Measurements from ENCODE around the gene NXNL1. TPM values are rescaled to one million over a fixed set of nuclear protein-coding genes. Genes with fewer than 3 reads are reported as not detected.

NXNL1 gene
- total RNA-seq, 1 experiment from 2014 or later = not detected

Other genes with a start within 250 kb of the NXNL1 start
- 26.2 TPM for gene USE1, start 245.6 kb downstream of the NXNL1 start, total RNA-seq (2021; ENCODE audit: unreplicated experiment)
- 37.1 TPM for gene OCEL1, start 234.7 kb downstream of the NXNL1 start, total RNA-seq (2021; ENCODE audit: unreplicated experiment)
- gene NR2F6, start 215.0 kb downstream of the NXNL1 start, total RNA-seq (2021; ENCODE audit: unreplicated experiment) = 173 TPM
- not detected for gene USHBP1, start 196.2 kb downstream of the NXNL1 start, total RNA-seq (2021; ENCODE audit: unreplicated experiment)
- 79.5 TPM for gene BABAM1, start 193.5 kb downstream of the NXNL1 start, total RNA-seq (2021; ENCODE audit: unreplicated experiment)
- 1.1 TPM for gene ANKLE1, start 179.0 kb downstream of the NXNL1 start, total RNA-seq (2021; ENCODE audit: unreplicated experiment)
- 19.6 TPM for gene ABHD8, start 157.5 kb downstream of the NXNL1 start, total RNA-seq (2021; ENCODE audit: unreplicated experiment)
- gene MRPL34, start 155.1 kb downstream of the NXNL1 start, total RNA-seq (2021; ENCODE audit: unreplicated experiment) = 87.7 TPM
- 56.0 TPM for gene DDA1, start 151.4 kb downstream of the NXNL1 start, total RNA-seq (2021; ENCODE audit: unreplicated experiment)
- gene ANO8, start 126.1 kb downstream of the NXNL1 start, total RNA-seq (2021; ENCODE audit: unreplicated experiment) = 13.5 TPM
- 35.3 TPM for gene GTPBP3, start 123.4 kb downstream of the NXNL1 start, total RNA-seq (2021; ENCODE audit: unreplicated experiment)
- gene PLVAP, start 83.6 kb downstream of the NXNL1 start, total RNA-seq (2021; ENCODE audit: unreplicated experiment) = 0.08 TPM
- gene CCDC194, start 66.7 kb downstream of the NXNL1 start, total RNA-seq (2021; ENCODE audit: unreplicated experiment) = 0.51 TPM
- 11.8 TPM for gene BST2, start 55.3 kb downstream of the NXNL1 start, total RNA-seq (2021; ENCODE audit: unreplicated experiment)
- 42.1 TPM for gene MVB12A, start 40.9 kb downstream of the NXNL1 start, total RNA-seq (2021; ENCODE audit: unreplicated experiment)
- 0.39 TPM for gene TMEM221, start 12.3 kb downstream of the NXNL1 start, total RNA-seq (2021; ENCODE audit: unreplicated experiment)
- gene SLC27A1, start 9.6 kb upstream of the NXNL1 start, total RNA-seq (2021; ENCODE audit: unreplicated experiment) = 5.4 TPM
- 58.2 TPM for gene PGLS, start 50.7 kb upstream of the NXNL1 start, total RNA-seq (2021; ENCODE audit: unreplicated experiment)
- gene COLGALT1, start 94.7 kb upstream of the NXNL1 start, total RNA-seq (2021; ENCODE audit: unreplicated experiment) = 97.2 TPM
- gene UNC13A, start 227.4 kb upstream of the NXNL1 start, total RNA-seq (2021; ENCODE audit: unreplicated experiment) = 0.46 TPM

Measured in Panc1 (cell line).